ENCODE measurements around the gene WIZ.

- TF ChIP-seq RAD21 (IDR thresholded peaks at IDR 0.05 in 1 of 2, conservative IDR thresholded peaks at IDR 0.05 in 1 of 2; ENCODE audit: low read depth in 2 of 2, low read length in 2 of 2) (no peak), CTCF (IDR thresholded peaks at IDR 0.05; ENCODE audit: control extremely low read depth in 1 of 3, insufficient read depth in 1 of 3, low read depth in 1 of 3, low read length in 3 of 3) (no peak)
Measured at GRCh38 chr19:15394426-15394825, 55.3 kb downstream of the WIZ start.

Measured in H1 (cell line).